ENCODE data around the gene SOD3.

DNA sequence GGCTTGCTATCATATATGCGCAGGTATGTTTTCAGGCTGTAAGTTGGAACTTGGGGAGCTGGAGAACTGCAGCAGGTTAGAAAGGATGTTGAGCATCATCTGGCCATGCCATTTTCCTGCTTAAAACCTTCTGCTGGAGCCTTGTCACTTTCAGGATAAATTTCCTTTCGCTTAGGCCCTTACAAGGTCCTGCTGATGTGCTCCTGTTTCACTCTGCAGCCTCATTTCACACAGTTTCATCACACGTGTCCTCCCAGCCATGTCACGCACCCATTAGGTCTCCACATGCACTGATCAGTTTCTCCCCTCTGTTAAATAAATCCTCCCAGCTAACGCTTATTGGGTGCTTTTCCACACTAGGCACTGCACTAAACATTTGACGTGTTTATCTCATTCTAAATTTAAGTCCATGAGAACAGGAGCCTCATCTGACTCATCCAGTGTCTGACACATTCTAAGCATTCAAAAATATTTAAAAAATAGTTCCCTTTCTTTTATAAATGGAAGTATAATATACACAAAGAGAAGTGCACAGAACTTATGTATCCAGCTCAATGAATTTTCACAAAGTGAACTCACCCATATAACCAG is 14.5 kb downstream of the SOD3 start:
- TF ChIP-seq, protein P1, sequence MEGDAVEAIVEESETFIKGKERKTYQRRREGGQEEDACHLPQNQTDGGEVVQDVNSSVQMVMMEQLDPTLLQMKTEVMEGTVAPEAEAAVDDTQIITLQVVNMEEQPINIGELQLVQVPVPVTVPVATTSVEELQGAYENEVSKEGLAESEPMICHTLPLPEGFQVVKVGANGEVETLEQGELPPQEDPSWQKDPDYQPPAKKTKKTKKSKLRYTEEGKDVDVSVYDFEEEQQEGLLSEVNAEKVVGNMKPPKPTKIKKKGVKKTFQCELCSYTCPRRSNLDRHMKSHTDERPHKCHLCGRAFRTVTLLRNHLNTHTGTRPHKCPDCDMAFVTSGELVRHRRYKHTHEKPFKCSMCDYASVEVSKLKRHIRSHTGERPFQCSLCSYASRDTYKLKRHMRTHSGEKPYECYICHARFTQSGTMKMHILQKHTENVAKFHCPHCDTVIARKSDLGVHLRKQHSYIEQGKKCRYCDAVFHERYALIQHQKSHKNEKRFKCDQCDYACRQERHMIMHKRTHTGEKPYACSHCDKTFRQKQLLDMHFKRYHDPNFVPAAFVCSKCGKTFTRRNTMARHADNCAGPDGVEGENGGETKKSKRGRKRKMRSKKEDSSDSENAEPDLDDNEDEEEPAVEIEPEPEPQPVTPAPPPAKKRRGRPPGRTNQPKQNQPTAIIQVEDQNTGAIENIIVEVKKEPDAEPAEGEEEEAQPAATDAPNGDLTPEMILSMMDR (IDR thresholded peaks at IDR 0.05; ENCODE audit: low read depth, low read length, missing input control) = no peak
- TF ChIP-seq, protein P2, sequence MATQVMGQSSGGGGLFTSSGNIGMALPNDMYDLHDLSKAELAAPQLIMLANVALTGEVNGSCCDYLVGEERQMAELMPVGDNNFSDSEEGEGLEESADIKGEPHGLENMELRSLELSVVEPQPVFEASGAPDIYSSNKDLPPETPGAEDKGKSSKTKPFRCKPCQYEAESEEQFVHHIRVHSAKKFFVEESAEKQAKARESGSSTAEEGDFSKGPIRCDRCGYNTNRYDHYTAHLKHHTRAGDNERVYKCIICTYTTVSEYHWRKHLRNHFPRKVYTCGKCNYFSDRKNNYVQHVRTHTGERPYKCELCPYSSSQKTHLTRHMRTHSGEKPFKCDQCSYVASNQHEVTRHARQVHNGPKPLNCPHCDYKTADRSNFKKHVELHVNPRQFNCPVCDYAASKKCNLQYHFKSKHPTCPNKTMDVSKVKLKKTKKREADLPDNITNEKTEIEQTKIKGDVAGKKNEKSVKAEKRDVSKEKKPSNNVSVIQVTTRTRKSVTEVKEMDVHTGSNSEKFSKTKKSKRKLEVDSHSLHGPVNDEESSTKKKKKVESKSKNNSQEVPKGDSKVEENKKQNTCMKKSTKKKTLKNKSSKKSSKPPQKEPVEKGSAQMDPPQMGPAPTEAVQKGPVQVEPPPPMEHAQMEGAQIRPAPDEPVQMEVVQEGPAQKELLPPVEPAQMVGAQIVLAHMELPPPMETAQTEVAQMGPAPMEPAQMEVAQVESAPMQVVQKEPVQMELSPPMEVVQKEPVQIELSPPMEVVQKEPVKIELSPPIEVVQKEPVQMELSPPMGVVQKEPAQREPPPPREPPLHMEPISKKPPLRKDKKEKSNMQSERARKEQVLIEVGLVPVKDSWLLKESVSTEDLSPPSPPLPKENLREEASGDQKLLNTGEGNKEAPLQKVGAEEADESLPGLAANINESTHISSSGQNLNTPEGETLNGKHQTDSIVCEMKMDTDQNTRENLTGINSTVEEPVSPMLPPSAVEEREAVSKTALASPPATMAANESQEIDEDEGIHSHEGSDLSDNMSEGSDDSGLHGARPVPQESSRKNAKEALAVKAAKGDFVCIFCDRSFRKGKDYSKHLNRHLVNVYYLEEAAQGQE (IDR thresholded peaks at IDR 0.05) = no peak
- TF ChIP-seq, protein P3, sequence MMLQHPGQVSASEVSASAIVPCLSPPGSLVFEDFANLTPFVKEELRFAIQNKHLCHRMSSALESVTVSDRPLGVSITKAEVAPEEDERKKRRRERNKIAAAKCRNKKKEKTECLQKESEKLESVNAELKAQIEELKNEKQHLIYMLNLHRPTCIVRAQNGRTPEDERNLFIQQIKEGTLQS (IDR thresholded peaks at IDR 0.05) = no peak
- no peak for TF ChIP-seq GABPA (IDR thresholded peaks at IDR 0.05 in 1 of 2, conservative IDR thresholded peaks at IDR 0.05 in 1 of 2)
- TF ChIP-seq, protein P4, sequence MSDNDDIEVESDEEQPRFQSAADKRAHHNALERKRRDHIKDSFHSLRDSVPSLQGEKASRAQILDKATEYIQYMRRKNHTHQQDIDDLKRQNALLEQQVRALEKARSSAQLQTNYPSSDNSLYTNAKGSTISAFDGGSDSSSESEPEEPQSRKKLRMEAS (IDR thresholded peaks at IDR 0.05) = no peak
- TF ChIP-seq NR2F2 (IDR thresholded peaks at IDR 0.05) = no peak
- TF ChIP-seq TAF1 (conservative IDR thresholded peaks at IDR 0.05) = no peak
- TF ChIP-seq JUND (IDR thresholded peaks at IDR 0.05) = no peak
- no peak for TF ChIP-seq SP1 (IDR thresholded peaks at IDR 0.05)
- TF ChIP-seq RXRA (IDR thresholded peaks at IDR 0.05) = no peak
- TF ChIP-seq FOXA1 (IDR thresholded peaks at IDR 0.05) = no peak
